SU-DHL-6 (cell line): ENCODE data around the gene CCDC157.

Source experiments
- EZH2phosphoT487 ChIP-seq: fragments of 200-600 bp; sonication (generic), shearing (Covaris generic); conservative IDR thresholded peaks from 2 replicates; pipeline ENCODE4 v1.6.1; 2018; ENCODE audit warnings: mild to moderate bottlenecking, antibody characterized with exemption, low read length, moderate library complexity, mixed read lengths
- TF ChIP-seq, protein P1 (sequence below): fragments of 200-600 bp; sonication (generic); IDR thresholded peaks from one replicate; pipeline ENCODE4 v1.5.1; 2017; ENCODE audit warnings: antibody characterized with exemption, mild to moderate bottlenecking, low read length, moderate library complexity; ENCODE audit not compliant: insufficient read depth, poor library complexity, severe bottlenecking

DNA sequence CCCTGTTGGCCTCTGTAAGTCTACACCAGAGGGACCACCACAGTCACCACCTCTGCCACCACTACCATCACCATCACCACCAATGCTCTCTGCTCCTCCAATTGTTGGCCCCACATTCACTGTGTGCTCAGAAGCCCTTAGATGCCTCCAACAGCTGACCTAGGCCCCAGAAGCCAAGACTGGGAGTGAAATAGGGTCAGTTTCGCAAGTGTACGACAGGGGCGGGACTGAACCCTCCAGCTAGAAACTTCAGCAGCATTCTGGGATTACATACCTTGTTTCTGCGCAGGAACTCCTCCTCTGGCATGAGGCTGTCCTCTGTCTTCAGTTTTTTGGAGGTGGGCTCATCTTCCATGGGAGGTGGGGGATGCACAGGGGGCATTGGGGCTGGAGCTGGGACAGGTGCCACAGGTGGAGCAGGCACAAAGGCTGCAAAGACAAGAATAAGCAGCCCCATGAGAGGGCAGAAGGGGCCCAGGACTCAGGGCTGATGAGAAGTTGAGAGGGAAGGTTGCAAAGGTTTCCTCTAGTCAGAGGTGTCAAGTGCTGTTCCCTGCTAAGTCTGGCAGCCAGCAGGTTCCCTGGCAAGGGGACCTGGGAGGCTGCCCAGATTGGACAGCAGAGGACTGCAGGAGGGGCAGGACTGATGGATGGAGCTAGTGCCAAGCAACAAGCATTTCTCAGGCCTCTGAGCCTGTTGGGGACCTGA is 19.9 kb upstream of the CCDC157 start:
- TF ChIP-seq, protein P1, sequence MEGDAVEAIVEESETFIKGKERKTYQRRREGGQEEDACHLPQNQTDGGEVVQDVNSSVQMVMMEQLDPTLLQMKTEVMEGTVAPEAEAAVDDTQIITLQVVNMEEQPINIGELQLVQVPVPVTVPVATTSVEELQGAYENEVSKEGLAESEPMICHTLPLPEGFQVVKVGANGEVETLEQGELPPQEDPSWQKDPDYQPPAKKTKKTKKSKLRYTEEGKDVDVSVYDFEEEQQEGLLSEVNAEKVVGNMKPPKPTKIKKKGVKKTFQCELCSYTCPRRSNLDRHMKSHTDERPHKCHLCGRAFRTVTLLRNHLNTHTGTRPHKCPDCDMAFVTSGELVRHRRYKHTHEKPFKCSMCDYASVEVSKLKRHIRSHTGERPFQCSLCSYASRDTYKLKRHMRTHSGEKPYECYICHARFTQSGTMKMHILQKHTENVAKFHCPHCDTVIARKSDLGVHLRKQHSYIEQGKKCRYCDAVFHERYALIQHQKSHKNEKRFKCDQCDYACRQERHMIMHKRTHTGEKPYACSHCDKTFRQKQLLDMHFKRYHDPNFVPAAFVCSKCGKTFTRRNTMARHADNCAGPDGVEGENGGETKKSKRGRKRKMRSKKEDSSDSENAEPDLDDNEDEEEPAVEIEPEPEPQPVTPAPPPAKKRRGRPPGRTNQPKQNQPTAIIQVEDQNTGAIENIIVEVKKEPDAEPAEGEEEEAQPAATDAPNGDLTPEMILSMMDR, result no peak
- no peak for TF ChIP-seq EZH2phosphoT487
